SK-N-SH (cell line): ENCODE data around the gene KIZ.

Experiments
- FOXM1 ChIP-seq: IDR thresholded peaks from 2 replicates; pipeline ENCODE4 v1.4.0; 2012; ENCODE audit warnings: low read depth, mild to moderate bottlenecking
- JUND ChIP-seq: IDR thresholded peaks from 2 replicates; pipeline ENCODE4 v1.4.0; 2012
- RCOR1 ChIP-seq: fragments of 150-350 bp; IDR thresholded peaks from 2 replicates; pipeline ENCODE4 v1.6.1; 2017; ENCODE audit warnings: antibody characterized with exemption, low read length
- TAF1 ChIP-seq: IDR thresholded peaks from 2 replicates; pipeline ENCODE4 v1.6.1; 2012; ENCODE audit warnings: low read depth, mild to moderate bottlenecking, low read length, moderate library complexity, borderline replicate concordance
- TF ChIP-seq, protein P1 (sequence below): fragments of 200-600 bp; sonication (generic); IDR thresholded peaks from 2 replicates; pipeline ENCODE4 v1.6.1; 2017; ENCODE audit warnings: antibody characterized with exemption, mild to moderate bottlenecking, moderate library complexity

DNA sequence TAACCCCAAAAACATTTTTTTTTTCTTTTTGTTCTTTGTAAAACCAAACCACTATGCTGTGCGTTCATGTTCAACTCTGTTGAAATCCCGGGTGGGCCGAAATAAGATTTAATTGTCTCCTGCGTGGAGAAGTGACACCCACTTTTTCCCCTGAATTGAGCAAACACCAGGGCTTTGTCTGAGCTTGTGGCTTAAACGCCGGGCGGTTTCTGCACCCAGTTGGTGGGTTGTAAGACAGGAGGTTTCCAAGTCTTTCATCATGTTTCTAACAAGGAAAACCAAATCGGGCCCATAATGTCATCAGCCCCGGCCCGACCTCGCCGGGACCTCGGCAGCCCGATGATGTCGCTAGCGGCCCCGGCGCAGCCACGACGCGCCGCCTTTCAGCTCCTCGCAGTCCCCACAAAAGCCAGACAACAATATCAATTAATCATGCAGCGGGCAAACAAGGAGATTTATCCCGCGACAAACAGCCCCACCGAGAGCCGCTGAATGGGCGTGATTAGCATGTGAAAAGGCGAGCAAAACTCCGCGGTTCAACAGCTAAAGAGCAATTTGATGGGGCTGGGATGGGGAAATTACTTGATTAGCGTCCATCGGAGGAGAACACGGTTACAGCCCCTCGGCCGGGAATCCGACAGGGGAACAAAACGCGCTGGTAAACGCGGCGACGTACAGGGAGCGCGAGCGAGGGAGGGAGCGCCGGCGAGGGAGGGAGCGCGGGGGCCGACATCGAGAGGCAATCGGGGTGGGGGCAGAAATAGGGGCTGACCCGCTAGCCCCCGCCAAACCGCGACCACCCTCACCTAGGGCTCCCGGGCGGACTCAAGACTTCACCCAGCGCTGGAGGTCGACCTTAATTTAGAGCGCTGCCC lies 25.1 kb upstream of the KIZ start:
- TF ChIP-seq JUND (no peak), FOXM1 (no peak), TAF1 (no peak), RCOR1 (no peak)
- TF ChIP-seq, protein P1, sequence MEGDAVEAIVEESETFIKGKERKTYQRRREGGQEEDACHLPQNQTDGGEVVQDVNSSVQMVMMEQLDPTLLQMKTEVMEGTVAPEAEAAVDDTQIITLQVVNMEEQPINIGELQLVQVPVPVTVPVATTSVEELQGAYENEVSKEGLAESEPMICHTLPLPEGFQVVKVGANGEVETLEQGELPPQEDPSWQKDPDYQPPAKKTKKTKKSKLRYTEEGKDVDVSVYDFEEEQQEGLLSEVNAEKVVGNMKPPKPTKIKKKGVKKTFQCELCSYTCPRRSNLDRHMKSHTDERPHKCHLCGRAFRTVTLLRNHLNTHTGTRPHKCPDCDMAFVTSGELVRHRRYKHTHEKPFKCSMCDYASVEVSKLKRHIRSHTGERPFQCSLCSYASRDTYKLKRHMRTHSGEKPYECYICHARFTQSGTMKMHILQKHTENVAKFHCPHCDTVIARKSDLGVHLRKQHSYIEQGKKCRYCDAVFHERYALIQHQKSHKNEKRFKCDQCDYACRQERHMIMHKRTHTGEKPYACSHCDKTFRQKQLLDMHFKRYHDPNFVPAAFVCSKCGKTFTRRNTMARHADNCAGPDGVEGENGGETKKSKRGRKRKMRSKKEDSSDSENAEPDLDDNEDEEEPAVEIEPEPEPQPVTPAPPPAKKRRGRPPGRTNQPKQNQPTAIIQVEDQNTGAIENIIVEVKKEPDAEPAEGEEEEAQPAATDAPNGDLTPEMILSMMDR = no peak
